Astrocyte (in vitro differentiated cells and primary cell): ENCODE measurements around the gene EPB41. TPM values are rescaled to one million over a fixed set of nuclear protein-coding genes. Genes with fewer than 3 reads are reported as not detected.

Source experiments
- DNase-seq: peaks from one replicate; pipeline ENCODE4 v3.0.0-alpha.2; 2010; ENCODE audit warnings: low read depth
- FAIRE-seq: peaks from 2 replicates; lab custom pipeline; 2011; peaks lifted over from hg19 to GRCh38; lab: Jason Lieb, UNC
- H2AFZ ChIP-seq: 2 replicates; pipeline ENCODE4 v1.6.0; 2012; ENCODE audit warnings: low read depth, low read length, inconsistent platforms
- H3K27ac ChIP-seq: 2 replicates; pipeline ENCODE4 v1.5.1; 2011; ENCODE audit warnings: low read depth, low read length, inconsistent platforms
- H3K27me3 ChIP-seq: 2 replicates; pipeline ENCODE4 v1.6.0; 2011; ENCODE audit warnings: low read length, inconsistent platforms; ENCODE audit not compliant: insufficient read depth
- H3K36me3 ChIP-seq: 2 replicates; pipeline ENCODE4 v1.5.1; 2011; ENCODE audit warnings: low read length, inconsistent platforms; ENCODE audit not compliant: insufficient read depth
- H3K4me1 ChIP-seq: 2 replicates; pipeline ENCODE4 v1.5.1; 2011; ENCODE audit warnings: low read length, inconsistent platforms; ENCODE audit not compliant: insufficient read depth
- H3K4me2 ChIP-seq: 2 replicates; pipeline ENCODE4 v1.6.0; 2012; ENCODE audit warnings: low read length, inconsistent platforms
- H3K4me3 ChIP-seq: 2 replicates; pipeline ENCODE4 v1.5.1; 2011; ENCODE audit warnings: low read depth, mild to moderate bottlenecking, low read length, inconsistent platforms; ENCODE audit not compliant: insufficient read depth
- H3K79me2 ChIP-seq: 2 replicates; pipeline ENCODE4 v1.6.0; 2012; ENCODE audit warnings: mild to moderate bottlenecking, low read length, inconsistent platforms; ENCODE audit not compliant: insufficient read depth
- H3K9ac ChIP-seq: 2 replicates; pipeline ENCODE4 v1.6.0; 2012; ENCODE audit warnings: mild to moderate bottlenecking, low read length, inconsistent platforms
- H3K9me3 ChIP-seq: 2 replicates; pipeline ENCODE4 v1.5.1; 2012; ENCODE audit warnings: low read depth, mild to moderate bottlenecking, low read length, inconsistent platforms; ENCODE audit not compliant: insufficient read depth
- H4K20me1 ChIP-seq: 2 replicates; pipeline ENCODE4 v1.6.0; 2012; ENCODE audit warnings: low read length, inconsistent platforms; ENCODE audit not compliant: insufficient read depth
- H3K27ac Mint-ChIP-seq: one replicate; pipeline ENCODE4 v1.8.0; 2021; ENCODE audit warnings: mild to moderate bottlenecking, mixed read lengths; ENCODE audit not compliant: unreplicated experiment
- H3K27me3 Mint-ChIP-seq: one replicate; pipeline ENCODE4 v1.8.0; 2021; ENCODE audit warnings: low read depth, mixed read lengths; ENCODE audit not compliant: unreplicated experiment
- H3K36me3 Mint-ChIP-seq: one replicate; pipeline ENCODE4 v1.8.0; 2021; ENCODE audit warnings: low read depth, mixed read lengths; ENCODE audit not compliant: unreplicated experiment
- H3K4me1 Mint-ChIP-seq: one replicate; pipeline ENCODE4 v1.8.0; 2021; ENCODE audit warnings: low read depth, mixed read lengths; ENCODE audit not compliant: unreplicated experiment
- H3K4me3 Mint-ChIP-seq: one replicate; pipeline ENCODE4 v1.8.0; 2021; ENCODE audit warnings: mild to moderate bottlenecking, moderate library complexity, mixed read lengths; ENCODE audit not compliant: unreplicated experiment
- H3K9me3 Mint-ChIP-seq: one replicate; pipeline ENCODE4 v1.8.0; 2021; ENCODE audit warnings: mild to moderate bottlenecking, mixed read lengths; ENCODE audit not compliant: unreplicated experiment
- CTCF ChIP-seq: IDR thresholded peaks from 2 replicates; pipeline ENCODE4 v1.5.1; 2011; ENCODE audit warnings: low read depth, mild to moderate bottlenecking, inconsistent platforms, low read length, moderate library complexity; ENCODE audit not compliant: insufficient read depth
- EZH2 ChIP-seq: IDR thresholded peaks from 2 replicates; pipeline ENCODE4 v1.6.1; 2012; ENCODE audit warnings: mild to moderate bottlenecking, low read length, inconsistent platforms; ENCODE audit not compliant: insufficient read depth
- total RNA-seq: library from RNA; stranded (reverse); gene quantifications from 2 replicates; pipeline ENCODE4 v1.2.1, GENCODE V29; 2021

Gene EPB41
- total RNA-seq, 1 donor from 2014 or later = 13.9 TPM

- H3K9ac ChIP-seq = no peak overlapping the region
- no peaks in the 10 kb centered on the region for H3K79me2 ChIP-seq
- no peaks in the 10 kb centered on the region for H4K20me1 ChIP-seq
- H2AFZ ChIP-seq = no peak overlapping the region
- Mint-ChIP-seq H3K36me3 (peaks cover 1% of the 10 kb centered on the region), H3K27me3 (no peaks in the 10 kb centered on the region), H3K9me3 (no peaks in the 10 kb centered on the region), H3K27ac (no peak overlapping the region), H3K4me3 (no peak overlapping the region), H3K4me1 (peaks cover 11% of the 10 kb centered on the region)
- TF ChIP-seq CTCF = no peak
- H3K27me3 ChIP-seq = no peaks in the 10 kb centered on the region
- H3K4me3 ChIP-seq = no peak overlapping the region
- peaks cover 13% of the 10 kb centered on the region for H3K4me1 ChIP-seq
- DNase-seq (no peak), FAIRE-seq (no peak)
- H3K9me3 ChIP-seq = no peaks in the 10 kb centered on the region
- no peak overlapping the region for H3K4me2 ChIP-seq
- H3K27ac ChIP-seq = no peak overlapping the region
- no peaks in the 10 kb centered on the region for H3K36me3 ChIP-seq
Measured at GRCh38 chr1:28889357-28889756, 25.0 kb upstream of the EPB41 start.

- no peak overlapping the region for H3K4me3 Mint-ChIP-seq
- H3K4me2 ChIP-seq = no peak overlapping the region
- no peak overlapping the region for H2AFZ ChIP-seq
- no peak overlapping the region for H3K9ac ChIP-seq
- no peaks in the 10 kb centered on the region for H3K27me3 Mint-ChIP-seq
- DNase-seq (no peak), FAIRE-seq (no peak)
- no peak overlapping the region for H3K4me3 ChIP-seq
- no peak for TF ChIP-seq CTCF
- no peak for TF ChIP-seq EZH2
- no peaks in the 10 kb centered on the region for H3K27me3 ChIP-seq
- H4K20me1 ChIP-seq = no peaks in the 10 kb centered on the region
- no peaks in the 10 kb centered on the region for H3K9me3 ChIP-seq
- H3K9me3 Mint-ChIP-seq = no peaks in the 10 kb centered on the region
- H3K4me1 ChIP-seq = peaks cover 7% of the 10 kb centered on the region
- no peak overlapping the region for H3K27ac Mint-ChIP-seq
- H3K4me1 Mint-ChIP-seq = peaks cover 5% of the 10 kb centered on the region
- no peaks in the 10 kb centered on the region for H3K36me3 ChIP-seq
- no peak overlapping the region for H3K27ac ChIP-seq
- H3K79me2 ChIP-seq = no peaks in the 10 kb centered on the region
- H3K36me3 Mint-ChIP-seq = peaks cover 1% of the 10 kb centered on the region
Measured at GRCh38 chr1:28890435-28890834, 23.9 kb upstream of the EPB41 start.

- Histone ChIP-seq H3K27me3 (no peaks in the 10 kb centered on the region), H3K9ac (no peak overlapping the region), H4K20me1 (no peaks in the 10 kb centered on the region), H3K36me3 (no peaks in the 10 kb centered on the region), H3K4me1 (peaks cover 7% of the 10 kb centered on the region), H2AFZ (no peak overlapping the region), H3K9me3 (no peaks in the 10 kb centered on the region), H3K27ac (no peak overlapping the region), H3K4me3 (no peak overlapping the region), H3K79me2 (no peaks in the 10 kb centered on the region), H3K4me2 (no peak overlapping the region)
- FAIRE-seq (no peak), DNase-seq (no peak)
- Mint-ChIP-seq H3K27ac (no peak overlapping the region), H3K4me3 (no peak overlapping the region), H3K9me3 (no peaks in the 10 kb centered on the region), H3K36me3 (peaks cover 1% of the 10 kb centered on the region), H3K4me1 (peaks cover 5% of the 10 kb centered on the region), H3K27me3 (no peaks in the 10 kb centered on the region)
- no peak for TF ChIP-seq CTCF
- TF ChIP-seq EZH2 = no peak
Measured at GRCh38 chr1:28890836-28891235, 23.5 kb upstream of the EPB41 start.
